ENCODE measurements around the gene ARID1B.

- TF ChIP-seq, protein P1, sequence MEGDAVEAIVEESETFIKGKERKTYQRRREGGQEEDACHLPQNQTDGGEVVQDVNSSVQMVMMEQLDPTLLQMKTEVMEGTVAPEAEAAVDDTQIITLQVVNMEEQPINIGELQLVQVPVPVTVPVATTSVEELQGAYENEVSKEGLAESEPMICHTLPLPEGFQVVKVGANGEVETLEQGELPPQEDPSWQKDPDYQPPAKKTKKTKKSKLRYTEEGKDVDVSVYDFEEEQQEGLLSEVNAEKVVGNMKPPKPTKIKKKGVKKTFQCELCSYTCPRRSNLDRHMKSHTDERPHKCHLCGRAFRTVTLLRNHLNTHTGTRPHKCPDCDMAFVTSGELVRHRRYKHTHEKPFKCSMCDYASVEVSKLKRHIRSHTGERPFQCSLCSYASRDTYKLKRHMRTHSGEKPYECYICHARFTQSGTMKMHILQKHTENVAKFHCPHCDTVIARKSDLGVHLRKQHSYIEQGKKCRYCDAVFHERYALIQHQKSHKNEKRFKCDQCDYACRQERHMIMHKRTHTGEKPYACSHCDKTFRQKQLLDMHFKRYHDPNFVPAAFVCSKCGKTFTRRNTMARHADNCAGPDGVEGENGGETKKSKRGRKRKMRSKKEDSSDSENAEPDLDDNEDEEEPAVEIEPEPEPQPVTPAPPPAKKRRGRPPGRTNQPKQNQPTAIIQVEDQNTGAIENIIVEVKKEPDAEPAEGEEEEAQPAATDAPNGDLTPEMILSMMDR (IDR thresholded peaks at IDR 0.05) = no peak
- TF ChIP-seq POLR2AphosphoS5 (IDR thresholded peaks at IDR 0.05) = no peak
Observed at GRCh38 chr6:157228426-157229131, 451.4 kb downstream of the ARID1B start.

All from prostate gland (tissue), 2 donors.